Aorta (tissue), 5 donors: ENCODE results near the gene ENOX1. TPM values are rescaled to one million over a fixed set of nuclear protein-coding genes. Genes with fewer than 3 reads are reported as not detected.

Experiments used
- ATAC-seq: fragments of 200-7000 bp; cut with Tn5 transposase; one replicate; pipeline ENCODE4 v1.9.1; 2022; ENCODE audit warnings: moderate library complexity; ENCODE audit not compliant: low FRiP score
- DNase-seq, 2 donors: peaks; one replicate each; pipeline ENCODE4 v3.0.0-alpha.2; 2020
- H3K27ac ChIP-seq, 2 donors: one replicate each; pipeline ENCODE4 v1.5.1; 2013; ENCODE audit warnings: low read length in 2 of 2, mild to moderate bottlenecking in 2 of 2, moderate library complexity in 2 of 2, control low read depth in 1 of 2, inconsistent platforms in 1 of 2, low read depth in 1 of 2
- H3K27me3 ChIP-seq, 2 donors: one replicate each; pipeline ENCODE4 v1.6.1; 2013; ENCODE audit warnings: control low read depth in 1 of 2, low read length in 1 of 2, mild to moderate bottlenecking in 1 of 2, moderate library complexity in 1 of 2; ENCODE audit not compliant: insufficient read depth in 2 of 2, control insufficient read depth in 1 of 2
- H3K36me3 ChIP-seq, 2 donors: one replicate each; pipeline ENCODE4 v1.6.1; 2013; ENCODE audit warnings: control low read depth in 1 of 2, low read length in 1 of 2, mild to moderate bottlenecking in 1 of 2; ENCODE audit not compliant: insufficient read depth in 2 of 2, control insufficient read depth in 1 of 2
- H3K4me1 ChIP-seq, 2 donors: one replicate each; pipeline ENCODE4 v1.6.1; 2013; ENCODE audit warnings: low read length in 2 of 2, control low read depth in 1 of 2, mild to moderate bottlenecking in 1 of 2, moderate library complexity in 1 of 2; ENCODE audit not compliant: insufficient read depth in 2 of 2, control insufficient read depth in 1 of 2
- H3K4me3 ChIP-seq, 2 donors: one replicate each; pipeline ENCODE4 v1.5.1; 2013; ENCODE audit warnings: low read length in 2 of 2, control low read depth in 1 of 2, mild to moderate bottlenecking in 1 of 2
- H3K9me3 ChIP-seq: one replicate; pipeline ENCODE4 v1.6.1; 2013; ENCODE audit warnings: mild to moderate bottlenecking, low read length; ENCODE audit not compliant: control insufficient read depth
- WGBS, 2 donors: extraction: QIAGEN DNeasy Blood & Tissue Kit; methylation state at CpG; one replicate each; pipeline ENCODE4 v1.1.7; 2013; 5-methylcytosine and 5-hydroxymethylcytosine counted together
- intact Hi-C, 2 donors: fragments of 100-400 bp; cut with DNase I; formaldehyde crosslinking; loops; one replicate each; pipeline versions ENCODE4 v1.14.2 to v1.15.0; 2022
- polyA plus RNA-seq, 2 donors: library from polyadenylated mRNA; stranded (reverse); fragments of 200-250 nt; gene quantifications; one replicate each; pipeline ENCODE4 v1.2.3, GENCODE V29; 2013
- total RNA-seq, 2 donors: library from RNA; stranded (reverse); fragmentation: NEBNext Ultra II Directional; extraction: Animal tissue kit (Norgen Biotek cat#: 25700); gene quantifications; one replicate each; pipeline ENCODE4 v1.2.1, GENCODE V29; 2021
- donor health status: healthy with polysubstance abuse.
- donor health status: Bipolar disorder and iron deficiency.
- donor health status: DM: no; HTN: no; CAD: no.
- donor health status: DM: no; HTN: no; CAD: no.
- donor health status: DM: yes; HTN: yes; CAD: no.

Gene ENOX1
- total and polyA plus RNA-seq, 4 donors, result 0.15 to 2.2 (median 1.4) TPM; not detected in 1

GRCh38 chr13:43272851-43273250 lies 513.9 kb downstream of the ENOX1 start:
- Histone ChIP-seq H3K4me1 (peaks cover 3 to 11% of the 10 kb centered on the region in 2 donors), H3K27me3 (no peaks in the 10 kb centered on the region), H3K36me3 (no peaks in the 10 kb centered on the region), H3K9me3 (no peaks in the 10 kb centered on the region), H3K27ac (no peak overlapping the region), H3K4me3 (no peak overlapping the region)
- DNase-seq (no peak), ATAC-seq (no peak)
- WGBS, 2 donors, result 87% methylated on average over 5 of the region's 5 CpGs
- intact Hi-C loops, result no loop called here

- H3K27me3 ChIP-seq, result no peaks in the 10 kb centered on the region
- DNase-seq, result no peak
- no peak overlapping the region for H3K4me3 ChIP-seq
- H3K27ac ChIP-seq, result no peak overlapping the region
- intact Hi-C loops, result no loop called here
- no peaks in the 10 kb centered on the region for H3K36me3 ChIP-seq
- H3K4me1 ChIP-seq, result peaks cover 3 to 10% of the 10 kb centered on the region in 2 donors
- ATAC-seq, result no peak
- no peaks in the 10 kb centered on the region for H3K9me3 ChIP-seq
- WGBS, 2 donors, result 86 to 98% methylated on average over 2 of the region's 2 CpGs
These were observed 515.6 kb downstream of the ENOX1 start for GRCh38 chr13:43271152-43271551.

GRCh38 chr13:43270130-43270830 lies 516.5 kb downstream of the ENOX1 start:
- no peaks in the 10 kb centered on the region for H3K9me3 ChIP-seq
- ATAC-seq, result no peak
- H3K27me3 ChIP-seq, result no peaks in the 10 kb centered on the region
- 69 to 78% methylated on average over 4 of the region's 4 CpGs for WGBS, 2 donors
- no peak for DNase-seq
- H3K4me3 ChIP-seq, result no peak overlapping the region
- H3K4me1 ChIP-seq, result peaks cover 3 to 10% of the 10 kb centered on the region in 2 donors
- no peaks in the 10 kb centered on the region for H3K36me3 ChIP-seq
- H3K27ac ChIP-seq, result no peak overlapping the region
- intact Hi-C loops, result no loop called here

- Histone ChIP-seq H3K9me3 (no peaks in the 10 kb centered on the region), H3K27ac (no peak overlapping the region), H3K36me3 (no peaks in the 10 kb centered on the region), H3K4me3 (no peak overlapping the region), H3K27me3 (no peaks in the 10 kb centered on the region), H3K4me1 (peaks cover 3 to 10% of the 10 kb centered on the region in 2 donors)
- intact Hi-C loops, result no loop called here
- 1 to 6% methylated on average over 5 of the region's 5 CpGs for WGBS, 2 donors
- DNase-seq (no peak), ATAC-seq (peak; percentile 36)
These were observed 517.7 kb downstream of the ENOX1 start for GRCh38 chr13:43269037-43269481.

GRCh38 chr13:43268632-43269031 lies 518.1 kb downstream of the ENOX1 start:
- WGBS, 2 donors, result 31 to 43% methylated on average over 2 of the region's 2 CpGs
- ATAC-seq, result no peak

GRCh38 chr13:43267916-43268315 lies 518.9 kb downstream of the ENOX1 start:
- ATAC-seq, result no peak
- Histone ChIP-seq H3K27me3 (no peaks in the 10 kb centered on the region), H3K27ac (no peak overlapping the region), H3K36me3 (no peaks in the 10 kb centered on the region), H3K9me3 (no peaks in the 10 kb centered on the region), H3K4me1 (peaks cover 3 to 10% of the 10 kb centered on the region in 2 donors), H3K4me3 (no peak overlapping the region)
- DNase-seq, result no peak
- intact Hi-C loops, result no loop called here
- 75 to 77% methylated on average over 3 of the region's 3 CpGs for WGBS, 2 donors

More at GRCh38 chr13:43268632-43269031, 518.1 kb downstream of the ENOX1 start:
- Histone ChIP-seq H3K36me3 (no peaks in the 10 kb centered on the region), H3K4me1 (peaks cover 3 to 10% of the 10 kb centered on the region in 2 donors), H3K4me3 (no peak overlapping the region), H3K9me3 (no peaks in the 10 kb centered on the region), H3K27ac (no peak overlapping the region), H3K27me3 (no peaks in the 10 kb centered on the region)
- no peak for DNase-seq
- intact Hi-C loops, result no loop called here

- H3K36me3 ChIP-seq, result no peaks in the 10 kb centered on the region
- H3K27me3 ChIP-seq, result no peaks in the 10 kb centered on the region
- intact Hi-C loops, result no loop called here
- 89 to 91% methylated on average over 9 of the region's 9 CpGs for WGBS, 2 donors
- peaks cover 3 to 10% of the 10 kb centered on the region in 2 donors for H3K4me1 ChIP-seq
- H3K9me3 ChIP-seq, result no peaks in the 10 kb centered on the region
- no peak overlapping the region for H3K4me3 ChIP-seq
- ATAC-seq (no peak), DNase-seq (no peak)
- no peak overlapping the region for H3K27ac ChIP-seq
These were observed 519.7 kb downstream of the ENOX1 start for GRCh38 chr13:43266936-43267615.

GRCh38 chr13:43265028-43265427 lies 521.7 kb downstream of the ENOX1 start:
- intact Hi-C loops, result no loop called here
- ATAC-seq (no peak), DNase-seq (no peak)
- 59 to 70% methylated on average over 4 of the region's 4 CpGs for WGBS, 2 donors
- Histone ChIP-seq H3K27ac (no peak overlapping the region), H3K36me3 (no peaks in the 10 kb centered on the region), H3K4me1 (peaks cover 0 to 10% of the 10 kb centered on the region in 2 donors), H3K4me3 (no peak overlapping the region), H3K9me3 (no peaks in the 10 kb centered on the region), H3K27me3 (no peaks in the 10 kb centered on the region)

GRCh38 chr13:43264458-43264857 lies 522.3 kb downstream of the ENOX1 start:
- H3K9me3 ChIP-seq, result no peaks in the 10 kb centered on the region
- no peak overlapping the region for H3K27ac ChIP-seq
- intact Hi-C loops, result no loop called here
- H3K4me3 ChIP-seq, result no peak overlapping the region
- DNase-seq, result no peak
- peaks cover 0 to 5% of the 10 kb centered on the region in 2 donors for H3K4me1 ChIP-seq
- H3K36me3 ChIP-seq, result no peaks in the 10 kb centered on the region
- H3K27me3 ChIP-seq, result no peaks in the 10 kb centered on the region
- 99 to 100% methylated on average over 1 of the region's 1 CpG for WGBS, 2 donors
- ATAC-seq, result no peak
